Stimulated activated CD8-positive, alpha-beta memory T cell treated with anti-CD3 and anti-CD28 coated beads, Interleukin-7, amount 100 ng/mL, for 1 hour (primary cell): Measurements from ENCODE around the gene CPE.

Experiments used
- DNase-seq, 2 donors: peaks; one replicate each; pipeline ENCODE4 v3.0.0-alpha.2; 2020; ENCODE audit warnings: low read depth in 2 of 2

The CPE gene

DNA sequence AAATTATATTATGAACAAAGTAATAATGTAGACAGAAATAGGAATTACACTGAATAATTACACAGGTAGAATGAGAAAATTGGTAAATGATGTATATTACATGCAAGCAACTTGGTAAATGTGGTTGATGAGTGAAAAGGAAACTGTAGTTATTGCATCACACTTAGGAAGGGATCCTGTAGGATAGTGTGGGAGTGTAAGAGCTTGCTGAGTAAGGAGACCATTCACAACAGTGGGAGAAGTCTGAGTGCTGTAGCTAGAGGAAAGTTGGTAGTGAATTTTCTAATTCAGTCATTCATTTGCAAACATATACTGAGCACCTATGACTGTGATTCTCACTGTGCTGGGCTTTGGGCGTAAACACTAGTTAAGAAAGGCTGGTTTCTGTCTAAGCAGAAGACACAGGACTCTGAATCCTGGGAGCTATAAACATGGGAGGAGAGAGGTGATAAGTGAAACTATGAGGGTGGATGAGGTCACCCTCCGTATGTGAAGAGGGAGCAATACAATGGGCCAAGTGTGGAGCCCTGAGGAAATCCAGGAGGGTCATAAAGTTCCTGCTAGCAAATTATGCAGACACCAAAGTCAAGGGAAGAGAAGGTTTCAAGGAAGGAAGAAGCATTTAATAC, 14.2 kb upstream of the CPE start:
- DNase-seq: no peak

DNA sequence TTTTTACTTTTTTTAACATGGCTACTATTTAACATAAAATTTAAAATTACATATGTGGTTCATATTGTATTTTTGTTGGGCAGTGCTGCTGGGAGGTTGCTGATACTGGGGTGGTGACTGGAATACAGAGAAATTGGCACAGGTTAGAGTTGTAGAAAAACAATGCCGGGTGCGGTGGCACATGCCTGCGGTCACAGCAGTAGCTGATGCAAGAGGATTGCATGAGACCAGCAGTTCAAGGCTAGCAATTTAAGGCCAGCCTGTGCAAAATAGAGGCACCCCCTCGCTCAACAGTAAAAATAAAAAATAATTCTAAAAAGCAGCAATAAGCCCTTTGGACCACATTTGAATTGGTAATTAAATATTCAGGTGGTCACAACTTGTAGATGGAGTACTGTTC, 11.8 kb upstream of the CPE start:
- no peak for DNase-seq

DNA sequence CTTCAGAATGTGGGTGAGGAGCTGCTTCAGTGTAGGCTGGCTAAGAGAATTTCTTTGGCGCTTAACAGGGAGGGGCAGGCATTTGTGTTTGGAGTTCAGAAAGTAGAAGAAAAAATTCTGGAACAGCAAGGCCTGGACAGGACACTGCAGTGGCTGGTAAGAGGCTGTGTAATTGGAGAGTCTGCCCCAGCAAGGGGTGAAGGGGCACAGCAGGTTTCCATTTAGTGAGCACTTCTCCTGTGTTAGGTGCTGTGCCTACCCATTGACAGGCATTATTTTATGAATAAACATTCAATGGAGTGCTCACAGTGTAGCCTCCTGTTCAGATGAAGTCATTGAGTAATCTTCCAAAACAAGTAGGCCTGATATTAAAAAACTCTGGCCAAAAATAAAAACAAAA, 10.7 kb upstream of the CPE start:
- DNase-seq: no peak

DNA sequence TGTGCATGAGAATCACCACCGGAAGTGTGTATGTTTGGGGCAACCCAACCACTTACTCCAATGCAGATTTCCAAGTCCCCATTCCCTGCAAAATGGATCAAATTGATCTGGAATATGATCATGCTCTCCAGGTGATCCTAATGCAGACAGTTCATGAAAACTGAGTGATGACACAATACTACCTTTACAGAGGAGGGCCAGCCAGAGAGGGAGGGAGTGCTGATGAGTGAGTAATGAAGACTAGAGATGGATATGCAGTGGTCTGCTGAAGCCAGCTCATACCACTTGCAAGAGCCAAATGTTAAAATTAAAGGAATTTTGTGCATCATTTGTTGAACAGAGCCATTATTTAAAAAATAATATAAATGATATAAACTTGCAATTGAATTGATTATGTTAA, 10.2 kb upstream of the CPE start:
- no peak for DNase-seq

DNA sequence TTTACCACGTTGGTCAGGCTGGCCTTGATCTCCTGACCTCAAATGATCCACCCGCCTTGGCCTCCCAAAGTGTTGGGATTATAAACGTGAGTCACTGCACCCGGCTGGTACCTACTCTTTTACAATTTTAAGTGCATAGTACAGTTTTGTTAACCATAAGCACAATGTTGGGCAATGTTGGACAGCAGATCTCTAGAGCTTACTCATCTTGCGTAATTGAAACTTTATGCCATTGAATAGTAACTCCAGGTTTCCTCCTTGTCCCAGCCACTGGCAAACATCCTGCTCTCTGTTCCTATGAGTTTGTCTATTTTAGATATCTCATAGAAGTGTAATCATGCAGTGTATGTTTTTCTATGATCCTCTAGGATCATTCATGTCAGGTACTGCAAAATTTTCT, 9.3 kb upstream of the CPE start:
- no peak for DNase-seq

DNA sequence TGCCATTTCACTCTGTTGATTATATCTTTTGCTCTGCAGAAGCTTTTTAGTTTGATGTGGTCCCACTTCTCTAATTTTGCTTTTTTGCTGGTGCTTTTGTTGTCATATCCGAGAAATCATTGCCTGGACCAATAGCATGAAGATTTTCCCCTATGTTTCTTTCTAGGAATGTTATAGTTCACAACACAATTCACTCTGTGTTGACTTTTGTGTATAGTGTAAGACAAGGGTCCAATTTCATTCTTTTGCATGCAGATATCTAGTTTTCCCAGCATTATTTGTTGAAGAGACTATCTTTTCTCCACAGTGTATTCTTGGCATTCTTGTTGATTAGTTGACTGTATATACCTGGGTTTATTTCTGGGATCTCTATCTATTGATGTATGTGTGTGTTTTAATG, 8.3 kb upstream of the CPE start:
- DNase-seq: no peak

DNA sequence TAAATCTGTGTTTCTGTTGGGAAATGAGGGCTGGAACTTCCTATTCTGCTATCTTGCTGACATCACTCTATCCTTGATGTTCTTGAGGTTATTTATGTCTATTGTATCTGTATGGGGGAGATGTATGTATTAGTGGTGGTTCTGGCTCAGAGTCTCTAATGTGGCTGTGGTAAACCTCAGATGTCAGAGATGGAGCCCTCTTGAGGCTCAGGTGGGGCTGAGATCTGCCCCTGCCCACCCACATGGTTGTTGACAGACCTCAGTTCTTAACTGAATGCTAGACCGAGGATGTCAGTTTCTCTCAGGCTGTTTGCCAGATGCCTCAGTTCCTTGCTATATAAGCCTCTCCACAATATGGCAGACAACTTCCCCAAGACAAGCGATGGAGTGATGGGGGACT, 3.3 kb upstream of the CPE start:
- DNase-seq: no peak

DNA sequence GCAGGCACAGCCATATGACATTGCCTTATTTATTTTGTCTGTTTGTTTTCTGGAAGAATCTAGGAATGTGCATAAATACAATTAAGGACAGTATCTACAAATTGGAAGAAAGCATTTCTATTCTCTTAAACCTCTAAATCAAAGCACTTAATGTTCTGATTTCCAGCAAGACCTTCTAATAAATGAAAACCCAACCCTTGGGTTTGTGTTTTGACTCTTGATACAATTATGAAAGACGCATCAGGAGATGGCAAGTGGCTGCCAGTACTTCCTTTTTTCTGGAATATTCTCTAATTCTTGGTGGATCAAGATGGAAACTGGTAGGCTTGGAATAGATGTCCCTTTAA, 437 bp upstream of the CPE start:
- no peak for DNase-seq

DNA sequence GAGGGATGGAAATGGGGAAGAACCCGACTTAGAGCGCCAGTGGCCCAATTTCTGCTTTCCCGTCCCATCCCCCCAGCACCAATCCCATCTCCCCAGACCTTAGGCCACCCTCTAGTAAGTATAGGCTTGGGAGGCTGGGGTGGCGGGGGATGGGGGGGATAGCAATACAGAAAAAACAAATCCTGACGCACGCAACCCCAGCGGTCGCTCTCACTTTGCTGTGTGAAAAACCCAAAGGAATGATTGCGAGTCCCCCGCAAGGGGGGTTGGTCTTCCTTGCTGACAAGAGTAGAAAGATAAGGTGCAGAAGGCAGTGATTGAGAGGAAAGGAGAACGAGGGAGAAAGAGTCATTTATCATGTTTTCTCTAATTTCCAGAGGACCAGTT, 863 bp downstream of the CPE start:
- DNase-seq: no peak

DNA sequence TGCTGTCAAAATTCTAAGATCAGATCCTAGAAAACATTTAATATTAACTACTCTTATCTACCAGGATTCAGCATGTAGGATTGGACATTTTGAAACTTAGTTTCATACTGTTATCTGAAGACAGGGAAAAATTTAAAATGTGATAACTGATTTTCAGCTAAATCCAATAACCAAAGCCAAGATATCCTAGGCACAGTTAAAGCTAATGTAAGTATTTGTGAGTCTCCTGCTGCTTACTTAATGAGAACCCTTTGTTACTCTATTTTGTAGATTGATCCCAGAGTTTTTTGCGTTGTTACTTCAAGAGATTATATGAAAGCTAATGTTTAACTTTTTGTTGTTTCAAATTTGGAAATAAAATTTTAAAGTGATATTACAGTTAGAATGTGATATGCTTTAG, 2.0 kb downstream of the CPE start:
- no peak for DNase-seq

DNA sequence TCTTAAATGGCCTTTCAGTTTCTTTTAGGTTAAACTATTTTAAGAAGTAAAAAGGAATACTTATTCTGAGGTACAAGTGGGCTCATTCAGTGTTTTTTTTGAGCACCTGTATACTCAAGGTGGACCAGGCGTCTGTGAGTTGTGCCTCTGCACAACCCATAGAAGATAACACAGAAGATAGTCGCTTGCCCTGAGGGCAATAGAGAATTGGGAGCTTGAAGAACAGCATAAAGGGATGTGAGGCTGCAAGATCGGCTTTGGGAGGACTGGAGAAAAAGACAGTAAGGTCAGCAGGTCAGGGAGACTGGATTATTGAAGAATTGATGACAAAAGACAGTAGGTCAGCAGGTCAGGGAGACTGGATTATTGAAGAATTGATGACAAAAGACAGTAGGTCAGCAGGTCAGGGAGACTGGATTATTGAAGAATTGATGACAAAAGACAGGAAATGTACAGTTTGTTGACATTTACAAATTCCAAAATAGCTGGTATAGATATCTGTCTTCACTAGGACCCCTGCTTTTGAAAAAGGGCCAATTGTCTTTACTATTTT, 3.1 kb downstream of the CPE start:
- DNase-seq: no peak

DNA sequence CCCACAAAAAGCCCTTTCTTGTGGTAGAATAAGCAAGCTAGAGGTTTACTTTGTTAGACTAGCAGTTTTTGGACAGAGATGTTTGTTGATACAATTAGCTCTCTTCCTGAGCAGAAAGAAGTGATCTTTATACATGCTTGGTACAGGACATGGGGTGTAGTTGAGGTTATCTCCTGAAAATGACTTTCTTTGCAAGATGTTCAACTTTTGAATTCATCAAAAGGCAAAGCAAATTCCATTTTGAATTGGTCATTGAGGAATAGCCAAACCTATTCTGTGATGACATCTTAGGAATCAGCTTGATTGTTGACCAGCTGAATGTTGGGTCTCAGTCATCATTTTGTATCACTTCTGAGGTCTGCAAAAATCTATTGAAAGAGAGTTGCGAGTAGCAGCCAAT, 3.8 kb downstream of the CPE start:
- no peak for DNase-seq

DNA sequence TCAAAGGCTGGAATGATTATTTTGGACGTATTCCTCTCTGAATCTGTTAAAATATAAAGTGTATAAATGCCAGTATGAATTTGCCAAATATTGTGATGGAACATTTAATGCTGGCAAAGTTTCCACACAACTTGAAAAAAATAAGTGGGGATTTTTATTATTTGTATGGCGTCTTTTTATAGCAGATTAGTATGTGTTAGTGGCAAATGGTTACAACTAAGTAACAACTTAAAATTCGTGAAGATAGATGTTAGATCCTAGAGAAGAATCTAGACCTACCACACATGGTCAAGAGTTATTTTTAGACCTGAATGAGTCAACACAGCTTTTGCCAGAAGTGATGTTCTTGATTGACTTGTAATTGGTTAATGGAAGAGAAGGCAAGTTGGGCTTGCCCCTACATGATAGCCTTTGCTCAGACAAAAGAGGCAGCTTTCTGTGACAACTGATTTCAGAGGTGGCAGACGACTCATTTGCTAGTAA, 4.8 kb downstream of the CPE start:
- no peak for DNase-seq

DNA sequence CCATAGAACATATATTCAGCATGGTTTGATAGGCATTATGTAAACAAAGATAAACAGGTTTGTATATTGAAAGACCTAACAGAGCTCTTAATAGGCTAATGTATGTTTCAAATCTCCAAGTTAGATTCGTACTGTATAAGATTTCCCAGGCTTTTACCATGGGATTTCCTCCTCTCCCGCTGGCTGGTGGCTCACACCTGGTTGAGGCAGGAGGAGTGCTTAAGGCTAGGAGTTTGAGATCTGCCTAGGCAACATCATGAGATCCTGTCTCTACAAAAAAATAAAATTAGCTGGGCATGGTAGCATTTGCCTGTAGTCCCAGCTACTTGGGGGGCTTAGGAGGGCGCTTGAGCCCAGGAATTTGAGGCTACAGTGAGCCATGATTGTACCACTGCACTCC, 5.4 kb downstream of the CPE start:
- DNase-seq: no peak

DNA sequence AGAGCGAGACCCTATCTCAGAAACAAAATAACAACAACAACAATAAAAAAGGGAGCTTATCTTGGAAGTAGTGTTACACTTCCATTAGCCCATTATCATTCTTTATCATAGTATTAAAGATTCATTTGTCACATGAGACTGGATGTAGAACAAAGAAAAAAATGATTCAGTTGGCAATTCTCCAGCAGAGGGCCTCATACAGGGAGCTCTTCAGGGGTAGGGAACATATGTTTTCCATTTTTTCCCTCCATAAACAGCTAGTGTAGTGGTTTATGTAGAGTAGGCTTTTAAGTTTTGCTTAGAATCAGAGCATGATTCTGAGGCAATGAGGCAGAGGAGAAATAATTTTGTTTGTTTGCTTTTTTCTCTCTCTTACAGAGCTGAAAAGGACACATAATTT, 5.8 kb downstream of the CPE start:
- no peak for DNase-seq

DNA sequence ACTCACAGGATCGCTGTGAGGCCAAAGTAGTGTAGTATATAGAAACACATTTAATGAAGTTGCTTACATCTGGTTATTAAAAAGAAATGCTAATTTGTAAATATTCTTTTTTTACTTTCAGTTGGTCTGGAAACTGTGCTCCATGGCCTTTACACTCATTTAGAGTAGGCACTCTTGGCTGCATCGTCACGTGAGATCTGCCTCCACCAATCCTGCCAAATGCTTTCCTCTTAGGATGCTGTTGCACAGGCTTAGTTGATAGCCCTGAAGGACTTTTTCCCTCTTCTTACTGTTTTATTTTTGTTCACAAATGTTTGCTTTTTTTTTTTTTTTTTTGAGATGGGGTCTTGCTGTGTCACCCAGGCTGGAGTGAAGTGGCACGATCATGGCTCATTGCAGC, 6.3 kb downstream of the CPE start:
- no peak for DNase-seq

DNA sequence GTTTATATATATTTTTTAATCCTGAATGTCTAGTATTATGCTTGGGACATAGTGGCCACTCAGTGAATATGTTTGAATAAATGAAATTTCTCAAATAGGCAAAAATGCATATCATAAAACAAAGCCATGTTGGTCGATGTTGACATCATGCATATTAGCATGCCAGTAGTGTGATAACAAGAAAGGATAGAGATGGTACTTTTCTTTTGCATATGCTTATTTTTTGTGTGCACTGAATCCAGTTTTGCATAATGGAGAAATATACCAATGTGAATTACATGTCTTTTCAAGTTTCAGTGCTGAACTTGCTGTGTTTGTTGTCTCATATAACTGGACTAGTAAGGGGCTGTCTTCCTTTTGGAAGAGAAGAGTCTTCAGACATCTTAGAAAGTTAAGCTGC, 7.5 kb downstream of the CPE start:
- no peak for DNase-seq

DNA sequence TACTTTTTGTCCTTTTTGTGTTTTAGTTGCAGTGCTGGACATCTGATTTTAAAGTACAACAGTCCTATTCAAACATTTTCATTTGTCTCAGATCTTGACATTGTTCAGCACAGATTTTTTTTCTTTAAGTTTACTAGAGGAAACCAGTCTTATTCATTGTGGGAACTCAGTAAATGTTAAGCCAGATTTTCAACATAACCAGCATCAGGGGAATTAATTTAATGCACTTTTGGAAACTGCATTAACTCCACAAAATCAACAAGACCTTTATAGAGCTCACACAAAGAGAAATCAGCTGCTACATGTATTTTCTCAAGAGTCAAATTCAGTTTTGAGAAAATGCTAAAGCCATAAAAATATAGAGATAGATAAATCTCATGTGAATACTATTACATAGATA, 9.9 kb downstream of the CPE start:
- DNase-seq: no peak

DNA sequence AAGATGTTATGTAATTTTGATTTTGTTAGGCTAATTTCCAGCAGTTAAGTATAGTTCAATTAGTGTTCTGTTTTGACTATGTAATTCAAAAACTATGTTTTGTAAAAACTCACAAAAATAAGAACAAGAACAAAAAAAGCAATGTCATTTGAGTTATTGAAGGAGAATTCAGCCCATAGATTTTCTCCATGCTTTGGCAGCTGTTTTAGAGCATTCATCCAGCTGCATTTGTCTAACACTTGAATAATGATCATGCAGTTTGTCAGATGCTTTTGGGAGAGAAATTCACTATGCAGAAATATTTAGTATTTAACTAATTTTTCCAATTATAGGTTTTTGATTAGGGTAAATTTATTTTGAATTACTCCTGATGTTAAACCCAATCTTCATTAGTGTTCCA, 14.2 kb downstream of the CPE start:
- no peak for DNase-seq

DNA sequence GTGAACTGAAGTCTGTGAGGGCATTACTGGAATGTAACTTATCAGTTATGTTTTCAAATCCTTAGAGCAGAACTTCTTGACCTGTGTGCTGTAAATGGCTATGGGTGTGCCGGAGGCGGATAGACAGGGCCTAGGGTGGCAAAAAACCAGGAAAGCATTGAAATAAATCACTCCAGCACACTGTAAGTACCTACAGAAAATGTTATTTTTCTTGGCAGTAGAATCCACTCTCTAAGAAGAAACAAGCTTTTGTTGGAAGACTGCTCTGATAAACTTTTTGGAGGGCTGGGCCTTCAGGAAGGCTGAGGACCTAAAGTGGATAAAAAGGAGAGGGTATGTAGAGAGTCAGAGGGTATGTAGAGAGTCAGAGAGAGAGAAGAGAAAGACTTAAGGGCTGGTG, 14.9 kb downstream of the CPE start:
- DNase-seq: no peak

DNA sequence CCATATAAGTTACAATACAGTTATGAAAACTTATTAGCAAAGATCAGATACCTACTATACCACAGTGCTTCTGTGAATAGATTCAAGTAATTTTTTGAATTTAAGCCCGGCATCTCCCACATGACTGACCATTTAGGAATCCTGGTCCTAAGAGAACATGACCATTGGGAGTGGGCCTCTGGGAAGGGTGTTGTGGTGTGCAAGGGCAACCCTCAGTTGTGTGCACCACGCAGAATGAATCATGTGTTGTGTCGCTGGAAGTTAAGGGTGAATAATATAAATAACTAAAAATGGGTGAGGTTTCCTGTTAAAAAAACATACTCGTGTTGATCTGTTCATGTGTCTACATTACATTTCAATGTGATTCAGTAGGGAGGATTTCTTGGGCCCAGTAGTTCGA, 15.5 kb downstream of the CPE start:
- DNase-seq: no peak

DNA sequence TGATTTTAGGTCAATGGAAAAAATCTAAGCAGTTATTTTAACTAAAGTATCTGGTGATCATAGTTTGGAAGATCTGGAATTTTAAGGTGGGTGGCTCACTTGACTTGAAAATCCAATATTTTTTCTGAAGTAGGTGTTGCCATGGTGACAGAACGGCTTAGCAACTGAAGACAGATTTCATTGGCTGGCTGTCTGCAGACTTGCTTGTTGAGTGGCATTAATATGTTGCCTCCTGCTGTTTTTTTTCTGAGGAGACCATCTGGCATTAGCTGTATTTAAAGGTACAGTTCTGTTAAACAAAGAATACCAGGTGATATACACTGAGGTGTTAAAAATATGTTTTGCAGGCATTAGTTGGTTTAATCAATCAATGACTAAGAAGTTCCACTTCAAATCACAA, 19.8 kb downstream of the CPE start:
- DNase-seq: no peak

DNA sequence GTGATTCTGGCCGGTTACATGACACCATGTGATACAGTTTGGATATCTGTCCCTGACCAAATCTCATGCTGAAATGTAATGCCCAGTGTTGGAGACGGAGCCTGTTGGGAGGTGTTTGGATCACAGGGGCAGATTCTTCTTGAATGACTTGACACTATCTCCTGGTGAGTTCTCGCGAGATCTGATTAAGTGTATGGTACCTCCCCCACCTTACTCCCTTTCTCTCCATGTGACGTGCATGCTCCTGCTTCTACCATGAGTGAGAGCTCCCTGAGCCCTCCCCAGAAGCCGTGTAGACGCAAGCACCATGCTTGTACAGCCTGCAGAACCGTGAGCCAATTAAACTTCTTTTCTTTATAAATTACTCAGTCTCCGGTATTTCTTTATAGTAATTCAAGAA, 23.6 kb downstream of the CPE start:
- DNase-seq: no peak

DNA sequence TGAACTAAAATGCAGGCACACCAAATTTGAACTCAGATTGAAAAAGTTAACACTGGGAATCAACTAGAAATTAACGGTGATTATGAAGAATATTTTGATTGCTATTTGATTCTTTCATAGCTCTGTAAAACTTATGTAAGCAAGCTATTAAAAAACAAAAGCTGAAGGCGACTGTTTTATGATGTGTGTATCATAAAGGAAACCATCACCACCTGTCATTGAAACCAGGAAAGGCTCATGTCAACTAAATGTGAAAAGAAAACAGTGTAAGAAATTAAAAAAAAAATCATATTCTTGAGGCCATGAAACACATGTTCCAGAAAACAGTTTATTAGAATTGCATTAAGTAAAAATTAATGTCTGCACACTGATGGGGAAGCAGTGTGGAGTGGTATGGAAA, 24.2 kb downstream of the CPE start:
- DNase-seq: no peak

DNA sequence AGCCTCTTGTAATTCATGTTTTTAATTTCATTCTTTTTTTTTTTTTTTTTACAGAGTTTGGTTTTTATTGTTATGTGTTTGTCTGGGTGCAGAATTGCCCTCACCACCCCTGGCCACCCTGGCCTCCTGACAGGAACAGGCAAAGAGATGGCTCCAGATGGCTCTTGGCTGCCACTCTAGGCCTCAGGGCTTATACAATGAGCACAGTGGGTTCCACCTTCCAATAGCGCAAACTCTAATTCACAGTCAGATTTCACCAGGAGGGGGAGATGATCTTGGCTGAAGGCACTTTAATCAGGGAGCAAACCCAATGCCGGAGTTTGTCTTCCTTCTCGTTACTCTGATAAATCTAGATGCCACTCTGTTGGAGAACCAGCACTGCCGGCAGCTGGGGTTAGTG, 24.8 kb downstream of the CPE start:
- no peak for DNase-seq
